Measurements from ENCODE around the gene ANKRD55.

DNA sequence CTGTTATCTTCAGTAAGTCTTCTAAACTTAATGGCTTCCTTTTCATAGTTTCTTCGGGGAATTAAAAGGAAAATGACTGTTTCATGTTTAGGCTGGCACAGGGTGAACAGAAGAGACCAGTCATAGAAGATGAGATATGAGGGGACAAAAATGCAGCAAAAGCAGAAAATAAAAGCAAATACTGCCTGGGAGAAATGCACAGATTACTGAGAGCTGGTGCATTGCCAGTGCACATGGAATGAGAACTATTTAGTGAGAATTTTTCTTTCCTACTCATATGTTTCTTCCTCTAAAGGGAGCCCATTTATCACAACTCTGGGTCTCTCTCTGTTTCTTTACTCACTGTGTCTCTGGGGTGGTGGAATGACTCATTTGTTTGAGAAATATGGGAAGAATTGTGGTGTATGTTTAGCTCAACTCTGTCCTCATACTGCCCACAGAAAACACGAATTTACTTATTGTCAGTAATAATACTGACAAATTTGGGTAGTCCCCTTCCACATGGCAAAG is 25.9 kb upstream of the ANKRD55 start:
- TF ChIP-seq, protein P1, sequence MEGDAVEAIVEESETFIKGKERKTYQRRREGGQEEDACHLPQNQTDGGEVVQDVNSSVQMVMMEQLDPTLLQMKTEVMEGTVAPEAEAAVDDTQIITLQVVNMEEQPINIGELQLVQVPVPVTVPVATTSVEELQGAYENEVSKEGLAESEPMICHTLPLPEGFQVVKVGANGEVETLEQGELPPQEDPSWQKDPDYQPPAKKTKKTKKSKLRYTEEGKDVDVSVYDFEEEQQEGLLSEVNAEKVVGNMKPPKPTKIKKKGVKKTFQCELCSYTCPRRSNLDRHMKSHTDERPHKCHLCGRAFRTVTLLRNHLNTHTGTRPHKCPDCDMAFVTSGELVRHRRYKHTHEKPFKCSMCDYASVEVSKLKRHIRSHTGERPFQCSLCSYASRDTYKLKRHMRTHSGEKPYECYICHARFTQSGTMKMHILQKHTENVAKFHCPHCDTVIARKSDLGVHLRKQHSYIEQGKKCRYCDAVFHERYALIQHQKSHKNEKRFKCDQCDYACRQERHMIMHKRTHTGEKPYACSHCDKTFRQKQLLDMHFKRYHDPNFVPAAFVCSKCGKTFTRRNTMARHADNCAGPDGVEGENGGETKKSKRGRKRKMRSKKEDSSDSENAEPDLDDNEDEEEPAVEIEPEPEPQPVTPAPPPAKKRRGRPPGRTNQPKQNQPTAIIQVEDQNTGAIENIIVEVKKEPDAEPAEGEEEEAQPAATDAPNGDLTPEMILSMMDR (conservative IDR thresholded peaks at IDR 0.05 in 1 of 2, IDR thresholded peaks at IDR 0.05 in 1 of 2; ENCODE audit: low read depth in 1 of 2, low read length in 2 of 2) = no peak
- no peak for TF ChIP-seq EZH2 (IDR thresholded peaks at IDR 0.05; ENCODE audit: low read length, missing control alignments)

Data from fibroblast of lung (primary cell).